Measurements from ENCODE around the gene ABO. TPM values are rescaled to one million over a fixed set of nuclear protein-coding genes. Genes with fewer than 3 reads are reported as not detected.

The ABO gene
- total and polyA plus RNA-seq, 4 donors, result 3.9 to 23.0 (median 9.3) TPM

GRCh38 chr9:133261103-133261752 is 13.8 kb downstream of the ABO start:
- no peaks in the 10 kb centered on the region for H3K27me3 ChIP-seq (ENCODE audit: control insufficient read depth in 3 of 3, insufficient read depth in 3 of 3, low read length in 2 of 3)
- H3K4me1 ChIP-seq (ENCODE audit: control insufficient read depth in 5 of 5, insufficient read depth in 5 of 5, low read length in 5 of 5), result peaks cover 0 to 5% (median 0%) of the 10 kb centered on the region in 5 donors
- peaks cover 0 to 7% (median 0%) of the 10 kb centered on the region in 4 donors for H3K9me3 ChIP-seq (ENCODE audit: control insufficient read depth in 4 of 4, insufficient read depth in 3 of 4, low read length in 3 of 4)
- H3K27ac ChIP-seq (ENCODE audit: low read depth in 1 of 2, low read length in 1 of 2), result no peak overlapping the region
- no peak for ATAC-seq (ENCODE audit: insufficient read depth, low FRiP score)
- DNase-seq, result no peak
- no peak for TF ChIP-seq CTCF (IDR thresholded peaks at IDR 0.05; ENCODE audit: control extremely low read depth, extremely low read depth)
- H3K9ac ChIP-seq (ENCODE audit: insufficient read depth in 1 of 2, low read length in 2 of 2), result no peak overlapping the region
- 86 to 88% methylated on average over 17 to 18 of the region's 18 CpGs for WGBS, 2 donors
- H3K4me3 ChIP-seq, result no peak overlapping the region
- no peaks in the 10 kb centered on the region for H3K36me3 ChIP-seq (ENCODE audit: control insufficient read depth in 4 of 4, insufficient read depth in 4 of 4, low read length in 4 of 4)

- H3K4me1 ChIP-seq (ENCODE audit: control insufficient read depth in 5 of 5, insufficient read depth in 5 of 5, low read length in 5 of 5), result peaks cover 0 to 5% (median 0%) of the 10 kb centered on the region in 5 donors
- no peak overlapping the region for H3K9ac ChIP-seq (ENCODE audit: insufficient read depth in 1 of 2, low read length in 2 of 2)
- H3K27me3 ChIP-seq (ENCODE audit: control insufficient read depth in 3 of 3, insufficient read depth in 3 of 3, low read length in 2 of 3), result no peaks in the 10 kb centered on the region
- H3K36me3 ChIP-seq (ENCODE audit: control insufficient read depth in 4 of 4, insufficient read depth in 4 of 4, low read length in 4 of 4), result no peaks in the 10 kb centered on the region
- no peak overlapping the region for H3K27ac ChIP-seq (ENCODE audit: low read depth in 1 of 2, low read length in 1 of 2)
- H3K4me3 ChIP-seq, result no peak overlapping the region
- 89 to 93% methylated on average over 9 of the region's 9 CpGs for WGBS, 2 donors
- H3K9me3 ChIP-seq (ENCODE audit: control insufficient read depth in 4 of 4, insufficient read depth in 3 of 4, low read length in 3 of 4), result peaks cover 0 to 7% (median 0%) of the 10 kb centered on the region in 4 donors
- TF ChIP-seq CTCF (IDR thresholded peaks at IDR 0.05; ENCODE audit: control extremely low read depth, extremely low read depth), result no peak
- DNase-seq (no peak), ATAC-seq (ENCODE audit: insufficient read depth, low FRiP score) (no peak)
Observed at GRCh38 chr9:133260334-133261102, 14.5 kb downstream of the ABO start.

GRCh38 chr9:133258061-133259015 is 16.7 kb downstream of the ABO start:
- no peak overlapping the region for H3K27ac ChIP-seq (ENCODE audit: low read depth in 1 of 2, low read length in 1 of 2)
- no peaks in the 10 kb centered on the region for H3K27me3 ChIP-seq (ENCODE audit: control insufficient read depth in 3 of 3, insufficient read depth in 3 of 3, low read length in 2 of 3)
- WGBS, 2 donors, result 83 to 85% methylated on average over 21 of the region's 21 CpGs
- no peak for TF ChIP-seq CTCF (IDR thresholded peaks at IDR 0.05; ENCODE audit: control extremely low read depth, extremely low read depth)
- DNase-seq (no peak), ATAC-seq (ENCODE audit: insufficient read depth, low FRiP score) (no peak)
- H3K4me3 ChIP-seq, result no peak overlapping the region
- H3K9ac ChIP-seq (ENCODE audit: insufficient read depth in 1 of 2, low read length in 2 of 2), result no peak overlapping the region
- peaks cover 0 to 7% (median 0%) of the 10 kb centered on the region in 4 donors for H3K9me3 ChIP-seq (ENCODE audit: control insufficient read depth in 4 of 4, insufficient read depth in 3 of 4, low read length in 3 of 4)
- no peaks in the 10 kb centered on the region for H3K36me3 ChIP-seq (ENCODE audit: control insufficient read depth in 4 of 4, insufficient read depth in 4 of 4, low read length in 4 of 4)
- H3K4me1 ChIP-seq (ENCODE audit: control insufficient read depth in 5 of 5, insufficient read depth in 5 of 5, low read length in 5 of 5), result peaks cover 0 to 5% (median 0%) of the 10 kb centered on the region in 5 donors
